ENCODE results near the gene IFNA14.

IFNA14 gene

DNA sequence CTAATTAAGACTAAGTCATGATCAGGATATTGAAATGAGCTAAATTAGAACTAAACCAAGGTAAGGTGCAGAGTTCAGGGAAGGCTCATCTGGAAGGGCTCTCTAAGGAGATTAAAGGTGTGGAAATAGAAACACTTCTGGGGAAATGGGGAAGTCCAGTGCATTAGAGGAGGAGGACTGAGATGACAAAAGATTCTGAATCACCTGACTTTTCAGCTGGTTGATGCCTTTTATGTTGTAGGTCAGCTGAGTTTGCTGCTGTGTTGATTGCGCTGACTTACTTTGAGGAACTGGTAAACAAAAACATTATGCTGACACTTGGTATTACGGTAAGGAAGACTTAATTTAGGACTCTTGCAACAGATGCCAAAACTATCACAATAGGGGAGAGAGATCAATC, 41.5 kb upstream of the IFNA14 start:
- no peak overlapping the region for H3K4me2 ChIP-seq (ENCODE audit: low read length, poor library complexity, severe bottlenecking)
- H2BK12ac ChIP-seq (ENCODE audit: low read length in 2 of 2): no peak overlapping the region
- H2BK15ac ChIP-seq (ENCODE audit: low read depth, poor library complexity, severe bottlenecking): no peak overlapping the region
- H3K14ac ChIP-seq (ENCODE audit: low read length in 2 of 2): no peak overlapping the region
- H3K4me1 ChIP-seq (ENCODE audit: control insufficient read depth, insufficient read depth, low read depth, low read length): no peaks in the 10 kb centered on the region
- no peak overlapping the region for H2AK5ac ChIP-seq (ENCODE audit: low read length, severe bottlenecking)
- peaks cover 4 to 24% of the 10 kb centered on the region in 2 experiments for H3K27me3 ChIP-seq (ENCODE audit: control insufficient read depth in 1 of 2, insufficient read depth in 1 of 2, low read length in 2 of 2)
- no peak overlapping the region for H3K9ac ChIP-seq (ENCODE audit: low read length)
- H3K79me1 ChIP-seq (replicated peaks; ENCODE audit: low read length, poor library complexity, severe bottlenecking): no peaks in the 10 kb centered on the region
- DNase-seq: no peak
- no peak overlapping the region for H3K18ac ChIP-seq (ENCODE audit: low read depth in 1 of 2, low read length in 2 of 2)
- 100% methylated on average over 1 of the region's 2 CpGs for WGBS
- H2AFZ ChIP-seq (ENCODE audit: low read depth, low read length): no peak overlapping the region
- H2BK120ac ChIP-seq (ENCODE audit: low read depth, low read length): no peak overlapping the region
- H3K27ac ChIP-seq (ENCODE audit: low read length, poor library complexity, severe bottlenecking): no peak overlapping the region
- no peaks in the 10 kb centered on the region for H3K36me3 ChIP-seq (ENCODE audit: control insufficient read depth in 1 of 2, insufficient read depth in 2 of 2, low read depth in 1 of 2, low read length in 2 of 2)
- H3K9me3 ChIP-seq (ENCODE audit: control insufficient read depth, low read length): peaks cover under 1% of the 10 kb centered on the region
- no peak overlapping the region for H2BK5ac ChIP-seq (ENCODE audit: low read depth, low read length, poor library complexity, severe bottlenecking)
- no peak overlapping the region for H3K23ac ChIP-seq (ENCODE audit: low read length in 2 of 2)
- H4K91ac ChIP-seq (ENCODE audit: low read length): no peak overlapping the region
- H3K4ac ChIP-seq (ENCODE audit: low read depth in 1 of 2, low read length in 2 of 2): no peak overlapping the region
- H3K4me3 ChIP-seq (ENCODE audit: insufficient read depth in 1 of 2, low read depth in 1 of 2, low read length in 2 of 2): no peak overlapping the region
- H4K8ac ChIP-seq (ENCODE audit: low read length): no peak overlapping the region

DNA sequence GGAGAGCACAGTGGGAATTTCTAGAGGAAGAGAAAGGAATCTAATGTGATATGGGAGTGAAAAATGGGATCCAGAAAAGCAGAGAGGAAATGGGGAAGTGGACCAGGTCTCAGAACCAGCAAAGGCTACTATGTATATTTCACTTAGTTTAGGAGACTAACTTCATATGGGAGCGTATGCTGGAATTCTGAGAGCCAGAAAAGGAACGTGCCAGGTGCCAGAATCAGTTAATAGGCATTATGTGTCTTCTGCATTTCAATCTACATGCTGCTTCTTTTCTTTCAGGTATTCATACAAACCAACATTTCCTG, 28.5 kb upstream of the IFNA14 start:
- Histone ChIP-seq H3K4me1 (ENCODE audit: control insufficient read depth, insufficient read depth, low read depth, low read length) (no peaks in the 10 kb centered on the region), H4K91ac (ENCODE audit: low read length) (no peak overlapping the region), H3K4me2 (ENCODE audit: low read length, poor library complexity, severe bottlenecking) (no peak overlapping the region), H3K4me3 (ENCODE audit: insufficient read depth in 1 of 2, low read depth in 1 of 2, low read length in 2 of 2) (no peak overlapping the region), H3K18ac (ENCODE audit: low read depth in 1 of 2, low read length in 2 of 2) (no peak overlapping the region), H4K8ac (ENCODE audit: low read length) (no peak overlapping the region), H3K23ac (ENCODE audit: low read length in 2 of 2) (no peak overlapping the region), H2BK12ac (ENCODE audit: low read length in 2 of 2) (no peak overlapping the region), H2BK120ac (ENCODE audit: low read depth, low read length) (no peak overlapping the region), H3K79me1 (replicated peaks; ENCODE audit: low read length, poor library complexity, severe bottlenecking) (no peaks in the 10 kb centered on the region), H3K36me3 (ENCODE audit: control insufficient read depth in 1 of 2, insufficient read depth in 2 of 2, low read depth in 1 of 2, low read length in 2 of 2) (no peaks in the 10 kb centered on the region), H2AFZ (ENCODE audit: low read depth, low read length) (no peak overlapping the region), H3K9me3 (ENCODE audit: control insufficient read depth, low read length) (peaks cover 2% of the 10 kb centered on the region), H3K27ac (ENCODE audit: low read length, poor library complexity, severe bottlenecking) (no peak overlapping the region), H2AK5ac (ENCODE audit: low read length, severe bottlenecking) (no peak overlapping the region), H2BK5ac (ENCODE audit: low read depth, low read length, poor library complexity, severe bottlenecking) (no peak overlapping the region), H3K14ac (ENCODE audit: low read length in 2 of 2) (no peak overlapping the region), H2BK15ac (ENCODE audit: low read depth, poor library complexity, severe bottlenecking) (no peak overlapping the region), H3K9ac (ENCODE audit: low read length) (no peak overlapping the region), H3K4ac (ENCODE audit: low read depth in 1 of 2, low read length in 2 of 2) (no peak overlapping the region), H3K27me3 (ENCODE audit: control insufficient read depth in 1 of 2, insufficient read depth in 1 of 2, low read length in 2 of 2) (peaks cover 36 to 57% of the 10 kb centered on the region in 2 experiments)
- no peak for DNase-seq
- WGBS: 46% methylated on average over 2 of the region's 2 CpGs

DNA sequence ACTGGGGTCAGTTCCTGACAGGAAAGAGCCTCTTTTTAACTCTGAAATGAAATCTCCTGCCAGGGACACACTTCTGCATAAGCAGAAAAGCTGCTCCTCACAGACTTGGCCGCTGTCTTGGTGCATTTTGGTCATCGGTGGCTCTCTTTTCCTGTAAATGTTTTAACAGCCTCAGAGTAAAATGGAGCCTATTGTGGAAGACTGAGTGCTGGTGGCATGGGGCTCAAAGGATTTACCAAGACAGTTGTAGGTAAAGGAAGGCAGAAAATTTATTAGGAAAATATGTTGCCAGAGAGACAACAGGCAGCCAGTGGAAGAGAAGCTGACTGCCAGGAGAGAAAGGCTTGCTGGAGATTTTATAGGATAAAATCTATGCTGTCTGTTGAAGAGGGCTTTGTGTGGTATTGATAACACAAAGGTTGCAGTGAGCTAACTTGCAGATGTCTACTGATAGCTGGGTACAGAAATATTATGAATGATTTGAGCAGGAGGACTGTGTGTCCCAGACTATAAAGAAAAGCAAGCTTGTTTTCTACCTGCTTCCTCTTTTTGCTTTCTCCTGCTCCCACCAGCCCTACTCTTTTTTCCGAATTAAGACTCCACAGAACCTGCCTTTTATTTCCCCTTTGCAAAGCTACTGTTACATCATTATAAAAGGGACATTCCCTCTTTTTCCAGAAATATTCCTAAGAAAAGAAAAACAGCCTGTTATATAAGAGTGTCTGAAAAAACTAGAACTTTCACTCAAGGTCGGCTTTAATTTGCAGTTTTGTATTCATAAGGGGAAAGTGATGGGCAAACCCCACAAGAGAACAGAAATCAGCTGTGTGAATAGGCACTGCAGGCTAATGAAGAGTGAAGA, 27.9 kb upstream of the IFNA14 start:
- H3K27ac ChIP-seq (ENCODE audit: low read length, poor library complexity, severe bottlenecking): no peak overlapping the region
- H3K9ac ChIP-seq (ENCODE audit: low read length): no peak overlapping the region
- no peak overlapping the region for H4K91ac ChIP-seq (ENCODE audit: low read length)
- no peak for DNase-seq
- H3K9me3 ChIP-seq (ENCODE audit: control insufficient read depth, low read length): peaks cover 2% of the 10 kb centered on the region
- H3K4ac ChIP-seq (ENCODE audit: low read depth in 1 of 2, low read length in 2 of 2): no peak overlapping the region
- no peak overlapping the region for H2AK5ac ChIP-seq (ENCODE audit: low read length, severe bottlenecking)
- H3K36me3 ChIP-seq (ENCODE audit: control insufficient read depth in 1 of 2, insufficient read depth in 2 of 2, low read depth in 1 of 2, low read length in 2 of 2): no peaks in the 10 kb centered on the region
- no peaks in the 10 kb centered on the region for H3K79me1 ChIP-seq (replicated peaks; ENCODE audit: low read length, poor library complexity, severe bottlenecking)
- H3K18ac ChIP-seq (ENCODE audit: low read depth in 1 of 2, low read length in 2 of 2): no peak overlapping the region
- H3K4me2 ChIP-seq (ENCODE audit: low read length, poor library complexity, severe bottlenecking): no peak overlapping the region
- H2BK15ac ChIP-seq (ENCODE audit: low read depth, poor library complexity, severe bottlenecking): no peak overlapping the region
- no peak overlapping the region for H2BK12ac ChIP-seq (ENCODE audit: low read length in 2 of 2)
- no peak overlapping the region for H2AFZ ChIP-seq (ENCODE audit: low read depth, low read length)
- H3K27me3 ChIP-seq (ENCODE audit: control insufficient read depth in 1 of 2, insufficient read depth in 1 of 2, low read length in 2 of 2): peaks cover 37 to 57% of the 10 kb centered on the region in 2 experiments
- no peak overlapping the region for H3K4me3 ChIP-seq (ENCODE audit: insufficient read depth in 1 of 2, low read depth in 1 of 2, low read length in 2 of 2)
- no peak overlapping the region for H4K8ac ChIP-seq (ENCODE audit: low read length)
- H3K14ac ChIP-seq (ENCODE audit: low read length in 2 of 2): no peak overlapping the region
- H3K4me1 ChIP-seq (ENCODE audit: control insufficient read depth, insufficient read depth, low read depth, low read length): no peaks in the 10 kb centered on the region
- 72% methylated on average over 4 of the region's 4 CpGs for WGBS
- no peak overlapping the region for H3K23ac ChIP-seq (ENCODE audit: low read length in 2 of 2)
- no peak overlapping the region for H2BK120ac ChIP-seq (ENCODE audit: low read depth, low read length)
- H2BK5ac ChIP-seq (ENCODE audit: low read depth, low read length, poor library complexity, severe bottlenecking): no peak overlapping the region

DNA sequence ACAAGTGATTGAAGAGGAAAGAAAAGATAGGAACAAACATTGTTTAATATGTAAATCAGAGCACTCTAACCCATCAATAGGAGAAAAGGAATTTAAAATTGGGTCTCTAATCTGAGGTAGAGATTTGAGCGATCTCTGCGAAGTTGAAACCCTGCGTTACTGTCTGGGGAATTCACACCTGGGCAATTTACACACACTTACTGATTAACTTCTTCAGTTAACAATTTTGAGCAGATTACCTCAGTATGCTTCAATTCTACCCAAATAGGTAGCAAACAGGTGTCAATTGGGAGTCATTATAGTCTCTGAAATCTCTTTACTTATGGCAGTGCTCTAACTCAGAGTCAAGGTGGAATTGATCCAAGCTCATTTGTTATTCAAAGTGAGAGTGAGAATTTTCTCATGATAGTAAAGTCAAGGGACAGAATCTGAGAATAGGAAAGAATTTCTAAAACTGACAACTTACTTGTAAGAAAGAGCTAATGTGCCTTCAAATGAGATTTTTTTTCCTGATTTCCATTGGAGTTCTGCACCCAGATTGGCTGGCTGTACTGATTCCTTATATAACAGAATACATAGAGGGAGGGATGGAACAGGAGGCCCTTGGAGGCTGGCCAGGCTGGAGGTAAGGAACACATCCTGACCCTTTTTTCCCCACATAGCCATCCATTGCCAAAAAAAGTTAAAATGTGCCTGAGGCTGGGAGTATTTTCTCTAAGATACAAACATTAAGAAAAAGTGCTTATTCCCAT, 27.1 kb upstream of the IFNA14 start:
- Histone ChIP-seq H3K4me1 (ENCODE audit: control insufficient read depth, insufficient read depth, low read depth, low read length) (no peaks in the 10 kb centered on the region), H3K27me3 (ENCODE audit: control insufficient read depth in 1 of 2, insufficient read depth in 1 of 2, low read length in 2 of 2) (peaks cover 40 to 57% of the 10 kb centered on the region in 2 experiments), H4K8ac (ENCODE audit: low read length) (no peak overlapping the region), H2AK5ac (ENCODE audit: low read length, severe bottlenecking) (no peak overlapping the region), H2BK12ac (ENCODE audit: low read length in 2 of 2) (no peak overlapping the region), H3K4me3 (ENCODE audit: insufficient read depth in 1 of 2, low read depth in 1 of 2, low read length in 2 of 2) (no peak overlapping the region), H4K91ac (ENCODE audit: low read length) (no peak overlapping the region), H3K36me3 (ENCODE audit: control insufficient read depth in 1 of 2, insufficient read depth in 2 of 2, low read depth in 1 of 2, low read length in 2 of 2) (no peaks in the 10 kb centered on the region), H3K4me2 (ENCODE audit: low read length, poor library complexity, severe bottlenecking) (no peak overlapping the region), H3K27ac (ENCODE audit: low read length, poor library complexity, severe bottlenecking) (no peak overlapping the region), H2BK5ac (ENCODE audit: low read depth, low read length, poor library complexity, severe bottlenecking) (no peak overlapping the region), H3K18ac (ENCODE audit: low read depth in 1 of 2, low read length in 2 of 2) (no peak overlapping the region), H3K4ac (ENCODE audit: low read depth in 1 of 2, low read length in 2 of 2) (no peak overlapping the region), H3K23ac (ENCODE audit: low read length in 2 of 2) (no peak overlapping the region), H2BK15ac (ENCODE audit: low read depth, poor library complexity, severe bottlenecking) (no peak overlapping the region), H3K9me3 (ENCODE audit: control insufficient read depth, low read length) (peaks cover 2% of the 10 kb centered on the region), H2AFZ (ENCODE audit: low read depth, low read length) (no peak overlapping the region), H3K9ac (ENCODE audit: low read length) (no peak overlapping the region), H3K79me1 (replicated peaks; ENCODE audit: low read length, poor library complexity, severe bottlenecking) (no peaks in the 10 kb centered on the region), H2BK120ac (ENCODE audit: low read depth, low read length) (no peak overlapping the region), H3K14ac (ENCODE audit: low read length in 2 of 2) (no peak overlapping the region)
- WGBS: 17% methylated on average over 3 of the region's 3 CpGs
- no peak for DNase-seq
